ENCODE data around the gene CT45A5. TPM values are rescaled to one million over a fixed set of nuclear protein-coding genes. Genes with fewer than 3 reads are reported as not detected.

Gene CT45A5
- polyA plus RNA-seq, 1 donor from 2014 or later: not detected

- Histone ChIP-seq H3K27me3 (ENCODE audit: insufficient read depth, low read depth, low read length) (no peaks in the 10 kb centered on the region), H2AFZ (ENCODE audit: low read depth, low read length) (no peak overlapping the region), H3K79me2 (replicated peaks; ENCODE audit: insufficient read depth, low read length) (no peaks in the 10 kb centered on the region), H3K9me3 (ENCODE audit: low read length) (no peaks in the 10 kb centered on the region), H3F3A (ENCODE audit: insufficient read depth, low read length, poor library complexity, severe bottlenecking) (no peaks in the 10 kb centered on the region), H3K27ac (ENCODE audit: low read length) (no peak overlapping the region), H3K36me3 (ENCODE audit: insufficient read depth, low read length) (no peaks in the 10 kb centered on the region), H4K20me1 (ENCODE audit: insufficient read depth) (no peaks in the 10 kb centered on the region), H3K4me2 (ENCODE audit: low read length) (no peak overlapping the region), H3K9me2 (ENCODE audit: insufficient read depth, low read length) (no peaks in the 10 kb centered on the region), H3K9ac (ENCODE audit: low read length) (no peak overlapping the region), H3K4me3 (ENCODE audit: low read length) (no peak overlapping the region)
- TF ChIP-seq MXI1 (conservative IDR thresholded peaks at IDR 0.05; ENCODE audit: poor library complexity, severe bottlenecking) (no peak), POLR2AphosphoS5 (IDR thresholded peaks at IDR 0.05) (no peak)
Measured at GRCh38 chrX:135741192-135741715, 44.0 kb downstream of the CT45A5 start.

- Histone ChIP-seq H3K27me3 (ENCODE audit: insufficient read depth, low read depth, low read length) (no peaks in the 10 kb centered on the region), H3K4me2 (ENCODE audit: low read length) (no peak overlapping the region), H3K9me3 (ENCODE audit: low read length) (no peaks in the 10 kb centered on the region), H3K4me3 (ENCODE audit: low read length) (no peak overlapping the region), H3K9me2 (ENCODE audit: insufficient read depth, low read length) (no peaks in the 10 kb centered on the region), H3K79me2 (replicated peaks; ENCODE audit: insufficient read depth, low read length) (no peaks in the 10 kb centered on the region), H3F3A (ENCODE audit: insufficient read depth, low read length, poor library complexity, severe bottlenecking) (no peaks in the 10 kb centered on the region), H3K9ac (ENCODE audit: low read length) (no peak overlapping the region), H4K20me1 (ENCODE audit: insufficient read depth) (no peaks in the 10 kb centered on the region), H3K36me3 (ENCODE audit: insufficient read depth, low read length) (no peaks in the 10 kb centered on the region), H3K27ac (ENCODE audit: low read length) (no peak overlapping the region), H2AFZ (ENCODE audit: low read depth, low read length) (no peak overlapping the region)
- no peak for TF ChIP-seq SMC3 (conservative IDR thresholded peaks at IDR 0.05; ENCODE audit: poor library complexity)
- no peak for TF ChIP-seq RAD21 (conservative IDR thresholded peaks at IDR 0.05)
- no peak for TF ChIP-seq EZH2 (IDR thresholded peaks at IDR 0.05; ENCODE audit: borderline replicate concordance, insufficient read depth, low read length, poor library complexity, severe bottlenecking)
- no peak for TF ChIP-seq REST (IDR thresholded peaks at IDR 0.05; ENCODE audit: borderline replicate concordance)
- no peak for TF ChIP-seq POLR2AphosphoS5 (IDR thresholded peaks at IDR 0.05)
- no peak for TF ChIP-seq TAF1 (IDR thresholded peaks at IDR 0.05; ENCODE audit: low read depth)
- no peak for TF ChIP-seq EP300 (conservative IDR thresholded peaks at IDR 0.05; ENCODE audit: poor library complexity, severe bottlenecking)
- no peak for TF ChIP-seq MXI1 (conservative IDR thresholded peaks at IDR 0.05; ENCODE audit: poor library complexity, severe bottlenecking)
- TF ChIP-seq CTCF (IDR thresholded peaks at IDR 0.05; ENCODE audit: poor library complexity, severe bottlenecking): no peak
Measured at GRCh38 chrX:135740681-135741149, 44.6 kb downstream of the CT45A5 start.
